Glutamatergic neuron (in vitro differentiated cells): ENCODE results near the gene NSUN2. TPM values are rescaled to one million over a fixed set of nuclear protein-coding genes. Genes with fewer than 3 reads are reported as not detected.

ENCODE experiments used
- DNase-seq: peaks from one replicate; pipeline ENCODE4 v3.0.0; 2022
- H3K27ac Mint-ChIP-seq: one replicate; pipeline ENCODE4 v1.8.0; 2020; ENCODE audit warnings: mild to moderate bottlenecking, mixed read lengths, inconsistent platforms; ENCODE audit not compliant: unreplicated experiment
- H3K27me3 Mint-ChIP-seq: one replicate; pipeline ENCODE4 v1.8.0; 2020; ENCODE audit warnings: mild to moderate bottlenecking, moderate library complexity, mixed read lengths, inconsistent platforms; ENCODE audit not compliant: unreplicated experiment
- H3K36me3 Mint-ChIP-seq: one replicate; pipeline ENCODE4 v1.8.0; 2020; ENCODE audit warnings: mild to moderate bottlenecking, mixed read lengths, inconsistent platforms; ENCODE audit not compliant: unreplicated experiment
- H3K4me1 Mint-ChIP-seq: one replicate; pipeline ENCODE4 v1.8.0; 2020; ENCODE audit warnings: mild to moderate bottlenecking, low read depth, mixed read lengths, inconsistent platforms; ENCODE audit not compliant: unreplicated experiment
- H3K4me3 Mint-ChIP-seq: one replicate; pipeline ENCODE4 v1.8.0; 2020; ENCODE audit warnings: mild to moderate bottlenecking, mixed read lengths, inconsistent platforms; ENCODE audit not compliant: unreplicated experiment
- H3K9me3 Mint-ChIP-seq: one replicate; pipeline ENCODE4 v1.8.0; 2020; ENCODE audit warnings: mild to moderate bottlenecking, moderate library complexity, mixed read lengths, inconsistent platforms; ENCODE audit not compliant: unreplicated experiment
- CTCF ChIP-seq: fragments of 200-600 bp; sonication (generic); IDR thresholded peaks from one replicate; pipeline ENCODE4 v1.5.0; 2021; ENCODE audit not compliant: partially characterized antibody, unreplicated experiment
- total RNA-seq: library from RNA; stranded (reverse); fragmentation: NEBNext Ultra II Directional; extraction: Animal tissue kit (Norgen Biotek cat#: 25700); gene quantifications from one replicate; pipeline ENCODE4 v1.2.1, GENCODE V29; 2021; ENCODE audit not compliant: unreplicated experiment

NSUN2 gene
- total RNA-seq, 1 donor from 2014 or later: 60.3 TPM

GRCh38 chr5:6608016-6608415, 24.8 kb downstream of the NSUN2 start:
- Mint-ChIP-seq H3K27me3 (no peaks in the 10 kb centered on the region), H3K9me3 (no peaks in the 10 kb centered on the region), H3K4me1 (peaks cover 7% of the 10 kb centered on the region), H3K27ac (no peak overlapping the region), H3K36me3 (peaks cover 5% of the 10 kb centered on the region), H3K4me3 (no peak overlapping the region)
- DNase-seq: no peak
- TF ChIP-seq CTCF: no peak

GRCh38 chr5:6607559-6607936, 25.3 kb downstream of the NSUN2 start:
- H3K9me3 Mint-ChIP-seq: no peaks in the 10 kb centered on the region
- no peaks in the 10 kb centered on the region for H3K27me3 Mint-ChIP-seq
- DNase-seq: no peak
- H3K36me3 Mint-ChIP-seq: peaks cover 5% of the 10 kb centered on the region
- no peak for TF ChIP-seq CTCF
- peak overlapping the region; percentile 86 for H3K27ac Mint-ChIP-seq
- H3K4me1 Mint-ChIP-seq: peaks cover 12% of the 10 kb centered on the region
- no peak overlapping the region for H3K4me3 Mint-ChIP-seq

GRCh38 chr5:6606884-6607558, 25.8 kb downstream of the NSUN2 start:
- TF ChIP-seq CTCF: no peak
- Mint-ChIP-seq H3K9me3 (no peaks in the 10 kb centered on the region), H3K4me3 (no peak overlapping the region), H3K27me3 (no peaks in the 10 kb centered on the region), H3K36me3 (peaks cover 5% of the 10 kb centered on the region), H3K4me1 (peaks cover 17% of the 10 kb centered on the region), H3K27ac (peak overlapping the region; percentile 86)
- DNase-seq: no peak

- no peak for DNase-seq
- no peak for TF ChIP-seq CTCF
- H3K36me3 Mint-ChIP-seq: peaks cover 11% of the 10 kb centered on the region
- H3K4me3 Mint-ChIP-seq: no peak overlapping the region
- peaks cover 9% of the 10 kb centered on the region for H3K27me3 Mint-ChIP-seq
- peaks cover 37% of the 10 kb centered on the region for H3K4me1 Mint-ChIP-seq
- H3K9me3 Mint-ChIP-seq: peaks cover 7% of the 10 kb centered on the region
- no peak overlapping the region for H3K27ac Mint-ChIP-seq
Measured at GRCh38 chr5:6604946-6605345, 27.9 kb downstream of the NSUN2 start.

GRCh38 chr5:6604341-6604740, 28.5 kb downstream of the NSUN2 start:
- Mint-ChIP-seq H3K27ac (peak overlapping the region; percentile 9), H3K4me3 (no peak overlapping the region), H3K9me3 (peaks cover 7% of the 10 kb centered on the region), H3K4me1 (peaks cover 38% of the 10 kb centered on the region), H3K27me3 (peaks cover 9% of the 10 kb centered on the region), H3K36me3 (peaks cover 11% of the 10 kb centered on the region)
- no peak for TF ChIP-seq CTCF
- DNase-seq: no peak
